Thyroid gland (tissue), 4 donors: Measurements from ENCODE around the gene DRP2.

Source experiments
- POLR2A ChIP-seq, 2 donors: fragments of 450-650 bp; IDR thresholded peaks; one replicate each; pipeline ENCODE4 v1.6.1; 2017; ENCODE audit warnings: antibody characterized with exemption in 2 of 2, mild to moderate bottlenecking in 2 of 2, moderate library complexity in 1 of 2
- TF ChIP-seq, protein P1 (sequence below), 6 experiments: fragments of 200-600 bp in 3 of 6; fragments of 450-650 bp in 3 of 6; sonication (generic) in 3 of 6; IDR thresholded peaks; one replicate each; pipeline ENCODE4 v1.5.1; 2016 to 2019; ENCODE audit warnings: antibody characterized with exemption in 6 of 6, mild to moderate bottlenecking in 2 of 6, inconsistent platforms in 1 of 6, moderate library complexity in 1 of 6

DNA sequence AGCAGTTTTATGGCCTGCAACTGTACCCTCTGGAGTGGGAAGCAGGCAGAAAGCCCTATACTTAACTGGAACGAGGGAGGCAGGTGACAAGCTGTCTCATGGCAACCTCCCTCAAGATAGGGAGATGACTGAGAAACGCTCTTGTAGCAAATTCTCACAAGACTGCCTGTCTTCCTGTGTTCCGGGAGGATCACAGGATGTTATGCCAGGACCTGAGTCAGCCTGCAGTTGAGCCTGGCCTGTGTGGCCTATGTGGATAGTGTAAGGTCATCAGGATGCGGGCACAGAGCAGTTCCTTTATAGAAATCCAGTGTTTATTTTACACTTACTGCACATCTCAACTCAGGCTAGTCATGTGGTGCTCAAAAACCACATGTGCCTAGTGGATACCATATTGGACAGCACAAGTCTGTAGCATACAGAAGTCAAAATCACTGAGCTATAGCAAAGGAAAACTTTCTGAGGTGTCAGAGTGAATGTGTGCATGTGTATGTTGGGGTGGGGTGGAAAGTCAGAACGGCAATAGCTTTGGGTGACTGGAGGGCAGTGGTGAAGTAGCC, 46.4 kb downstream of the DRP2 start:
- TF ChIP-seq, protein P1, sequence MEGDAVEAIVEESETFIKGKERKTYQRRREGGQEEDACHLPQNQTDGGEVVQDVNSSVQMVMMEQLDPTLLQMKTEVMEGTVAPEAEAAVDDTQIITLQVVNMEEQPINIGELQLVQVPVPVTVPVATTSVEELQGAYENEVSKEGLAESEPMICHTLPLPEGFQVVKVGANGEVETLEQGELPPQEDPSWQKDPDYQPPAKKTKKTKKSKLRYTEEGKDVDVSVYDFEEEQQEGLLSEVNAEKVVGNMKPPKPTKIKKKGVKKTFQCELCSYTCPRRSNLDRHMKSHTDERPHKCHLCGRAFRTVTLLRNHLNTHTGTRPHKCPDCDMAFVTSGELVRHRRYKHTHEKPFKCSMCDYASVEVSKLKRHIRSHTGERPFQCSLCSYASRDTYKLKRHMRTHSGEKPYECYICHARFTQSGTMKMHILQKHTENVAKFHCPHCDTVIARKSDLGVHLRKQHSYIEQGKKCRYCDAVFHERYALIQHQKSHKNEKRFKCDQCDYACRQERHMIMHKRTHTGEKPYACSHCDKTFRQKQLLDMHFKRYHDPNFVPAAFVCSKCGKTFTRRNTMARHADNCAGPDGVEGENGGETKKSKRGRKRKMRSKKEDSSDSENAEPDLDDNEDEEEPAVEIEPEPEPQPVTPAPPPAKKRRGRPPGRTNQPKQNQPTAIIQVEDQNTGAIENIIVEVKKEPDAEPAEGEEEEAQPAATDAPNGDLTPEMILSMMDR (IDR thresholded peaks at IDR 0.05) = no peak
- TF ChIP-seq POLR2A (IDR thresholded peaks at IDR 0.05) = no peak
